BLaER1 treated with 17β-estradiol and CSF1 and Interleukin-3, amounts not matched to agents 10 nM and 100 nM (cell line): ENCODE measurements around the gene KCNK18.
"Not testable (repeated sequence)": the region's sequence is repeated elsewhere in the genome, so short reads cannot be mapped to it uniquely, and the experiment has no call there.

Experiments
- H3K27ac ChIP-seq, 11 experiments: shearing (Covaris generic); formaldehyde crosslinking; 2 replicates each; pipeline ENCODE4 v1.8.1; 2022
- H3K27me3 ChIP-seq, 11 experiments: shearing (Covaris generic); formaldehyde crosslinking; 2 replicates each; pipeline ENCODE4 v1.8.1; 2022
- H3K36me3 ChIP-seq, 11 experiments: shearing (Covaris generic); formaldehyde crosslinking; 2 replicates each; pipeline ENCODE4 v1.8.1; 2022
- H3K4me1 ChIP-seq, 10 experiments: shearing (Covaris generic); formaldehyde crosslinking; 2 replicates each; pipeline ENCODE4 v1.8.1; 2022
- H3K4me2 ChIP-seq, 11 experiments: shearing (Covaris generic); formaldehyde crosslinking; 2 replicates each; pipeline ENCODE4 v1.8.1; 2022
- H3K4me3 ChIP-seq, 10 experiments: shearing (Covaris generic); formaldehyde crosslinking; 2 replicates each; pipeline ENCODE4 v1.8.1; 2022
- H3K9ac ChIP-seq, 11 experiments: shearing (Covaris generic); formaldehyde crosslinking; 2 replicates each; pipeline ENCODE4 v1.8.1; 2022
- H3K9me3 ChIP-seq, 11 experiments: shearing (Covaris generic); formaldehyde crosslinking; replicated peaks in 1 of 11; 2 replicates each; pipeline ENCODE4 v1.8.1; 2022
- H4K20me1 ChIP-seq, 11 experiments: shearing (Covaris generic); formaldehyde crosslinking; 2 replicates each; pipeline ENCODE4 v1.8.1; 2022
- Cebpa-rat ChIP-seq, 11 experiments: shearing (Covaris generic); IDR thresholded peaks; 2 replicates each; pipeline ENCODE4 v1.8.1; 2022

KCNK18 gene

GRCh38 chr10:117178190-117178589 lies 19.1 kb upstream of the KCNK18 start:
- no peak overlapping the region for H3K9ac ChIP-seq
- H3K36me3 ChIP-seq = no peaks in the 10 kb centered on the region
- no peak overlapping the region for H3K4me2 ChIP-seq
- H3K9me3 ChIP-seq = no peaks in the 10 kb centered on the region
- H4K20me1 ChIP-seq = 0 out of 22 replicates have a peak, but pooled peaks cover 0 to 8% (median 0%) of the 10 kb centered on the region in 11 experiments
- H3K4me1 ChIP-seq = peaks cover 7 to 23% (median 15%) of the 10 kb centered on the region in 10 experiments; a peak in 18 of 20 replicates
- TF ChIP-seq Cebpa-rat (IDR thresholded peaks at IDR 0.05) = no peak
- no peak overlapping the region for H3K4me3 ChIP-seq
- no peak overlapping the region for H3K27ac ChIP-seq
- H3K27me3 ChIP-seq = no peaks in the 10 kb centered on the region

- no peak for TF ChIP-seq Cebpa-rat (IDR thresholded peaks at IDR 0.05)
- Histone ChIP-seq H3K9ac (no peak overlapping the region), H3K4me1 (peaks cover 0 to 5% (median 0%) of the 10 kb centered on the region in 10 experiments; a peak in 3 of 20 replicates), H3K4me2 (no peak overlapping the region), H3K4me3 (no peak overlapping the region), H3K9me3 (peaks cover 7 to 17% (median 9%) of the 10 kb centered on the region in 11 experiments; a peak in 21 of 22 replicates), H4K20me1 (no peaks in the 10 kb centered on the region), H3K36me3 (no peaks in the 10 kb centered on the region), H3K27me3 (no peaks in the 10 kb centered on the region), H3K27ac (no peak overlapping the region)
These were observed 13.0 kb upstream of the KCNK18 start for GRCh38 chr10:117184296-117184695.

- Histone ChIP-seq H3K4me2 (no peak overlapping the region), H3K27me3 (no peaks in the 10 kb centered on the region), H3K36me3 (no peaks in the 10 kb centered on the region), H3K9ac (no peak overlapping the region), H3K4me1 (peaks cover 0 to 5% (median 0%) of the 10 kb centered on the region in 10 experiments; a peak in 3 of 20 replicates), H3K4me3 (no peak overlapping the region), H4K20me1 (no peaks in the 10 kb centered on the region), H3K9me3 (peaks cover 12 to 22% (median 15%) of the 10 kb centered on the region in 11 experiments), H3K27ac (no peak overlapping the region)
- TF ChIP-seq Cebpa-rat (IDR thresholded peaks at IDR 0.05) = no peak
These were observed 12.5 kb upstream of the KCNK18 start for GRCh38 chr10:117184821-117185220.

- peaks cover 15 to 26% (median 17%) of the 10 kb centered on the region in 11 experiments for H3K9me3 ChIP-seq
- not testable (repeated sequence) for H3K4me2 ChIP-seq, H4K20me1 ChIP-seq, H3K4me1 ChIP-seq, H3K4me3 ChIP-seq, H3K36me3 ChIP-seq, H3K9ac ChIP-seq, H3K27ac ChIP-seq, H3K27me3 ChIP-seq
These were observed 11.5 kb upstream of the KCNK18 start for GRCh38 chr10:117185817-117186216.

- Histone ChIP-seq H3K9ac (no peak overlapping the region), H4K20me1 (no peaks in the 10 kb centered on the region), H3K4me3 (no peak overlapping the region), H3K9me3 (peaks cover 15 to 26% (median 17%) of the 10 kb centered on the region in 11 experiments), H3K27ac (no peak overlapping the region), H3K36me3 (no peaks in the 10 kb centered on the region), H3K4me1 (peaks cover 0 to 5% (median 0%) of the 10 kb centered on the region in 10 experiments; a peak in 3 of 20 replicates), H3K4me2 (no peak overlapping the region), H3K27me3 (no peaks in the 10 kb centered on the region)
- TF ChIP-seq Cebpa-rat (IDR thresholded peaks at IDR 0.05) = no peak
These were observed 10.3 kb upstream of the KCNK18 start for GRCh38 chr10:117186832-117187615.

GRCh38 chr10:117188371-117188770 lies 8.9 kb upstream of the KCNK18 start:
- Histone ChIP-seq H3K4me1 (peaks cover 0 to 5% (median 0%) of the 10 kb centered on the region in 10 experiments; a peak in 3 of 20 replicates), H3K9ac (no peak overlapping the region), H4K20me1 (no peaks in the 10 kb centered on the region), H3K9me3 (peaks cover 15 to 26% (median 17%) of the 10 kb centered on the region in 11 experiments), H3K4me3 (no peak overlapping the region), H3K27me3 (no peaks in the 10 kb centered on the region), H3K27ac (no peak overlapping the region), H3K4me2 (no peak overlapping the region), H3K36me3 (no peaks in the 10 kb centered on the region)
- no peak for TF ChIP-seq Cebpa-rat (IDR thresholded peaks at IDR 0.05)

GRCh38 chr10:117189557-117189956 lies 7.7 kb upstream of the KCNK18 start:
- Histone ChIP-seq H3K4me1 (peaks cover 0 to 5% (median 0%) of the 10 kb centered on the region in 10 experiments; a peak in 2 of 20 replicates), H3K9me3 (peaks cover 15 to 26% (median 19%) of the 10 kb centered on the region in 11 experiments), H3K9ac (no peak overlapping the region), H3K4me2 (no peak overlapping the region), H4K20me1 (no peaks in the 10 kb centered on the region), H3K27ac (no peak overlapping the region), H3K36me3 (no peaks in the 10 kb centered on the region), H3K4me3 (no peak overlapping the region), H3K27me3 (no peaks in the 10 kb centered on the region)
- TF ChIP-seq Cebpa-rat (IDR thresholded peaks at IDR 0.05) = no peak

GRCh38 chr10:117198088-117198487 lies 799 bp downstream of the KCNK18 start:
- Histone ChIP-seq H3K27me3 (no peaks in the 10 kb centered on the region), H3K36me3 (no peaks in the 10 kb centered on the region), H3K9me3 (peaks cover 0 to 9% (median 0%) of the 10 kb centered on the region in 11 experiments; a peak in 3 of 22 replicates), H3K4me2 (no peak overlapping the region), H3K4me1 (no peaks in the 10 kb centered on the region), H4K20me1 (no peaks in the 10 kb centered on the region), H3K9ac (no peak overlapping the region), H3K4me3 (no peak overlapping the region), H3K27ac (no peak overlapping the region)
- TF ChIP-seq Cebpa-rat (IDR thresholded peaks at IDR 0.05) = no peak

GRCh38 chr10:117201826-117202225 lies 4.5 kb downstream of the KCNK18 start:
- no peak for TF ChIP-seq Cebpa-rat (IDR thresholded peaks at IDR 0.05)
- H3K27me3 ChIP-seq = no peaks in the 10 kb centered on the region
- no peaks in the 10 kb centered on the region for H3K4me1 ChIP-seq
- H3K4me3 ChIP-seq = no peak overlapping the region
- no peak overlapping the region for H3K4me2 ChIP-seq
- no peak overlapping the region for H3K27ac ChIP-seq
- H3K9me3 ChIP-seq = peaks cover 0 to 7% (median 0%) of the 10 kb centered on the region in 11 experiments; a peak in 3 of 22 replicates
- H4K20me1 ChIP-seq = no peaks in the 10 kb centered on the region
- no peaks in the 10 kb centered on the region for H3K36me3 ChIP-seq
- H3K9ac ChIP-seq = no peak overlapping the region

GRCh38 chr10:117204316-117204715 lies 7.0 kb downstream of the KCNK18 start:
- no peak for TF ChIP-seq Cebpa-rat (IDR thresholded peaks at IDR 0.05)
- no peak overlapping the region for H3K27ac ChIP-seq
- H4K20me1 ChIP-seq = no peaks in the 10 kb centered on the region
- H3K36me3 ChIP-seq = no peaks in the 10 kb centered on the region
- H3K9ac ChIP-seq = no peak overlapping the region
- H3K4me2 ChIP-seq = no peak overlapping the region
- H3K4me1 ChIP-seq = no peaks in the 10 kb centered on the region
- H3K27me3 ChIP-seq = no peaks in the 10 kb centered on the region
- H3K9me3 ChIP-seq = peaks cover 0 to 7% (median 0%) of the 10 kb centered on the region in 11 experiments; a peak in 3 of 22 replicates
- H3K4me3 ChIP-seq = no peak overlapping the region
